Neuronal stem cell (in vitro differentiated cells): ENCODE measurements around the gene KIAA2012.
A peak's percentile ranks its signal among the peaks of the same experiment; 100 is the strongest.

ENCODE experiments used
- DNase-seq: peaks from one replicate; pipeline ENCODE4 v3.0.0-alpha.2; 2013; ENCODE audit warnings: low spot score
- H2AFZ ChIP-seq: one replicate; pipeline ENCODE4 v1.6.1; 2013; ENCODE audit warnings: mild to moderate bottlenecking, low read length, inconsistent platforms
- H2AK5ac ChIP-seq: 2 replicates; pipeline ENCODE4 v1.6.1; 2013; ENCODE audit warnings: low read depth, mild to moderate bottlenecking, inconsistent platforms, low read length, moderate library complexity, mixed read lengths
- H2BK120ac ChIP-seq: 2 replicates; pipeline ENCODE4 v1.6.1; 2013; ENCODE audit warnings: low read depth, mild to moderate bottlenecking, inconsistent platforms, low read length, moderate library complexity, mixed read lengths
- H2BK12ac ChIP-seq: one replicate; pipeline ENCODE4 v1.6.1; 2013; ENCODE audit warnings: low read length, inconsistent platforms
- H2BK15ac ChIP-seq: 2 replicates; pipeline ENCODE4 v1.6.1; 2013; ENCODE audit warnings: mild to moderate bottlenecking, low read length, inconsistent platforms, mixed read lengths
- H2BK5ac ChIP-seq: one replicate; pipeline ENCODE4 v1.6.1; 2013; ENCODE audit warnings: inconsistent platforms, mild to moderate bottlenecking, low read length, moderate library complexity
- H3K14ac ChIP-seq: one replicate; pipeline ENCODE4 v1.6.1; 2013; ENCODE audit warnings: low read length, inconsistent platforms
- H3K18ac ChIP-seq: 2 replicates; pipeline ENCODE4 v1.6.1; 2013; ENCODE audit warnings: low read length, inconsistent platforms
- H3K23ac ChIP-seq: 2 replicates; pipeline ENCODE4 v1.6.1; 2013; ENCODE audit warnings: low read depth, mild to moderate bottlenecking, mixed read lengths, low read length, inconsistent platforms; ENCODE audit not compliant: poor library complexity
- H3K27ac ChIP-seq: replicated peaks from 3 replicates; pipeline ENCODE4 v1.5.1; 2013; ENCODE audit warnings: low read length, inconsistent platforms
- H3K27me3 ChIP-seq, 3 experiments: 2 replicates each; pipeline ENCODE4 v1.6.1; 2013; ENCODE audit warnings: low read length in 3 of 3, mild to moderate bottlenecking in 2 of 3, inconsistent platforms in 1 of 3, low read depth in 1 of 3, mixed read lengths in 1 of 3, moderate library complexity in 1 of 3; ENCODE audit not compliant: control insufficient read depth in 3 of 3, insufficient read depth in 3 of 3
- H3K36me3 ChIP-seq, 2 donors: replicated peaks in 1 of 2; 2 replicates each; pipeline ENCODE4 v1.6.1; 2013; ENCODE audit warnings: low read length in 2 of 2; ENCODE audit not compliant: control insufficient read depth in 2 of 2, insufficient read depth in 2 of 2
- H3K4ac ChIP-seq: 2 replicates; pipeline ENCODE4 v1.6.1; 2013; ENCODE audit warnings: inconsistent platforms, mild to moderate bottlenecking, low read length, moderate library complexity
- H3K4me1 ChIP-seq, 2 donors: 1 replicate in 1 of 2; 2 replicates in 1 of 2; pipeline ENCODE4 v1.6.1; 2013; ENCODE audit warnings: low read length in 2 of 2, low read depth in 1 of 2; ENCODE audit not compliant: control insufficient read depth in 2 of 2, insufficient read depth in 1 of 2
- H3K4me2 ChIP-seq: one replicate; pipeline ENCODE4 v1.6.1; 2013; ENCODE audit warnings: mild to moderate bottlenecking, low read length, inconsistent platforms; ENCODE audit not compliant: insufficient read depth, poor library complexity, severe bottlenecking
- H3K4me3 ChIP-seq, 2 donors: 2 replicates each; pipeline ENCODE4 v1.5.1; 2013; ENCODE audit warnings: low read length in 2 of 2, mild to moderate bottlenecking in 2 of 2, inconsistent platforms in 1 of 2, moderate library complexity in 1 of 2
- H3K79me1 ChIP-seq: one replicate; pipeline ENCODE4 v1.6.1; 2013; ENCODE audit warnings: low read depth, mild to moderate bottlenecking, inconsistent platforms, low read length, moderate library complexity
- H3K9ac ChIP-seq: one replicate; pipeline ENCODE4 v1.6.1; 2013; ENCODE audit warnings: mild to moderate bottlenecking, low read depth, low read length, inconsistent platforms; ENCODE audit not compliant: poor library complexity
- H3K9me3 ChIP-seq, 2 donors: replicated peaks in 1 of 2; 2 replicates each; pipeline versions ENCODE3 to v1.6.1; 2013; ENCODE audit warnings: low read length in 2 of 2, mild to moderate bottlenecking in 2 of 2, inconsistent platforms in 1 of 2, low read depth in 1 of 2, mixed read lengths in 1 of 2, moderate library complexity in 1 of 2; ENCODE audit not compliant: control insufficient read depth in 2 of 2, insufficient read depth in 1 of 2
- H4K8ac ChIP-seq: one replicate; pipeline ENCODE4 v1.6.1; 2013; ENCODE audit warnings: low read depth, mild to moderate bottlenecking, inconsistent platforms, low read length, moderate library complexity
- H4K91ac ChIP-seq: one replicate; pipeline ENCODE4 v1.6.1; 2013; ENCODE audit warnings: low read length, low read depth, mild to moderate bottlenecking, inconsistent platforms; ENCODE audit not compliant: poor library complexity
- WGBS, 2 donors: extraction: QIAGEN DNeasy Blood & Tissue Kit; methylation state at CpG; one replicate each; pipeline ENCODE4 v1.1.7; 2013; ENCODE audit warnings: missing lambda C conversion rate in 2 of 2, mixed read lengths in 1 of 2; ENCODE audit not compliant: insufficient read length in 2 of 2, insufficient replicate concordance in 1 of 2; ENCODE audit errors: extremely low coverage in 2 of 2; 5-methylcytosine and 5-hydroxymethylcytosine counted together

The KIAA2012 gene

GRCh38 chr2:202102425-202103000, 29.5 kb downstream of the KIAA2012 start:
- no peak overlapping the region for H3K4ac ChIP-seq
- no peaks in the 10 kb centered on the region for H3K79me1 ChIP-seq
- no peak overlapping the region for H4K91ac ChIP-seq
- peaks cover 0 to 4% of the 10 kb centered on the region in 2 donors for H3K4me1 ChIP-seq
- H2BK15ac ChIP-seq = no peak overlapping the region
- H3K4me2 ChIP-seq = no peak overlapping the region
- H2AK5ac ChIP-seq = no peak overlapping the region
- H4K8ac ChIP-seq = no peak overlapping the region
- no peak for DNase-seq
- no peak overlapping the region for H2BK12ac ChIP-seq
- no peak overlapping the region for H3K9ac ChIP-seq
- no peak overlapping the region for H3K23ac ChIP-seq
- H2AFZ ChIP-seq = peak overlapping the region; percentile 4
- no peaks in the 10 kb centered on the region for H3K36me3 ChIP-seq
- WGBS, 2 donors = no CpG with 5 or more reads among the region's 4 CpGs
- H3K27me3 ChIP-seq = no peaks in the 10 kb centered on the region
- H2BK120ac ChIP-seq = no peak overlapping the region
- no peak overlapping the region for H3K14ac ChIP-seq
- H3K27ac ChIP-seq = no peak overlapping the region
- H2BK5ac ChIP-seq = no peak overlapping the region
- no peaks in the 10 kb centered on the region for H3K9me3 ChIP-seq
- no peak overlapping the region for H3K4me3 ChIP-seq
- H3K18ac ChIP-seq = no peak overlapping the region

DNA sequence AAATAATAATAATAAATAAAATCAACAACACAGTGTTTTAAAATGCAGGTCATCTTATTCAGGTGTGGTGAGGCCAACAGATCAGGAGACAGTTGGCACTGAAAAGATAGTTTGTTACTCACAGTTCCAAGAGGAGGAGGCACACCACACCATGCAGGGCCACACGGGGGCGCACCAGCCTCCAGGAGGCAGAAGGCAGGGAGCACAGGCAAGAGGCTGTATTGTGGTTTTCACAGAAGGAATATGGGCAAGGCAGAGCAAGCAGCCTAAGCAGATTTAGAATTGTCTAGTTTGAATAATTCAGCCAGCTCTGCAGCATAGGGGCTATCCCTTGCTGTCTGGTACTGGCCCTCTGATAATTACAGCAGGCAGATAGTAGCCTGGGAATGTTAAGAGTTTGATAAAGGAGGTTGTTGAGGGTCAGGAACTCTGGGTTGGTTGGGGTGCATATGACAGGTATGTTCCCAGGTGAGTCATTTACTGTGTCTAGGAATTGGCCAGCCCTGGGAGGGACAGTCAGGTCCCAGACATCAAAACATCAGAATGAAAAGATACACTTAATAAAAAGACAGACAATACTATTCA, 31.3 kb downstream of the KIAA2012 start:
- Histone ChIP-seq H3K23ac (no peak overlapping the region), H3K4me3 (no peak overlapping the region), H2BK5ac (no peak overlapping the region), H3K27ac (no peak overlapping the region), H3K79me1 (no peaks in the 10 kb centered on the region), H3K27me3 (no peaks in the 10 kb centered on the region), H2AK5ac (no peak overlapping the region), H3K18ac (no peak overlapping the region), H2BK15ac (no peak overlapping the region), H4K8ac (no peak overlapping the region), H2BK12ac (no peak overlapping the region), H4K91ac (no peak overlapping the region), H2AFZ (no peak overlapping the region), H3K4me2 (no peak overlapping the region), H3K4ac (no peak overlapping the region), H3K4me1 (peaks cover 0 to 4% of the 10 kb centered on the region in 2 donors), H2BK120ac (no peak overlapping the region), H3K36me3 (no peaks in the 10 kb centered on the region), H3K9me3 (no peaks in the 10 kb centered on the region), H3K9ac (no peak overlapping the region), H3K14ac (no peak overlapping the region)
- no CpG with 5 or more reads among the region's 2 CpGs for WGBS, 2 donors
- peak; percentile 14 for DNase-seq

GRCh38 chr2:202105025-202105424, 32.0 kb downstream of the KIAA2012 start:
- Histone ChIP-seq H2BK15ac (no peak overlapping the region), H3K27me3 (no peaks in the 10 kb centered on the region), H3K18ac (no peak overlapping the region), H4K8ac (no peak overlapping the region), H3K4me3 (no peak overlapping the region), H3K4ac (no peak overlapping the region), H2BK12ac (no peak overlapping the region), H3K79me1 (no peaks in the 10 kb centered on the region), H3K9ac (no peak overlapping the region), H3K9me3 (no peaks in the 10 kb centered on the region), H3K27ac (no peak overlapping the region), H2BK5ac (no peak overlapping the region), H3K36me3 (no peaks in the 10 kb centered on the region), H3K23ac (no peak overlapping the region), H2AK5ac (no peak overlapping the region), H3K4me2 (no peak overlapping the region), H2BK120ac (no peak overlapping the region), H3K14ac (no peak overlapping the region), H3K4me1 (no peaks in the 10 kb centered on the region), H2AFZ (no peak overlapping the region), H4K91ac (no peak overlapping the region)
- no peak for DNase-seq

GRCh38 chr2:202108345-202108744, 35.3 kb downstream of the KIAA2012 start:
- H3K4ac ChIP-seq = no peak overlapping the region
- H2BK12ac ChIP-seq = no peak overlapping the region
- no peak overlapping the region for H3K27ac ChIP-seq
- no peaks in the 10 kb centered on the region for H3K27me3 ChIP-seq
- H3K9me3 ChIP-seq = no peaks in the 10 kb centered on the region
- H2BK15ac ChIP-seq = no peak overlapping the region
- H3K14ac ChIP-seq = no peak overlapping the region
- no peak overlapping the region for H3K4me3 ChIP-seq
- H3K36me3 ChIP-seq = no peaks in the 10 kb centered on the region
- no peak overlapping the region for H3K23ac ChIP-seq
- H2BK5ac ChIP-seq = no peak overlapping the region
- WGBS, 2 donors = no CpG with 5 or more reads among the region's 3 CpGs
- no peak overlapping the region for H4K91ac ChIP-seq
- H3K9ac ChIP-seq = no peak overlapping the region
- peaks cover 0 to 7% of the 10 kb centered on the region in 2 donors for H3K4me1 ChIP-seq
- H3K4me2 ChIP-seq = no peak overlapping the region
- no peaks in the 10 kb centered on the region for H3K79me1 ChIP-seq
- no peak overlapping the region for H2AFZ ChIP-seq
- no peak overlapping the region for H2AK5ac ChIP-seq
- H4K8ac ChIP-seq = no peak overlapping the region
- H3K18ac ChIP-seq = no peak overlapping the region
- H2BK120ac ChIP-seq = no peak overlapping the region
- DNase-seq = no peak
